Measurements from ENCODE around the gene SUSD4.

- TF ChIP-seq CTCF (IDR thresholded peaks at IDR 0.05) (no peak), POLR2AphosphoS5 (IDR thresholded peaks at IDR 0.05) (no peak), POLR2A (IDR thresholded peaks at IDR 0.05) (no peak), EP300 (IDR thresholded peaks at IDR 0.05) (no peak)
Observed at GRCh38 chr1:223223091-223223995, 140.6 kb downstream of the SUSD4 start.

Data from upper lobe of left lung (tissue), 4 donors.